Measurements from ENCODE around the gene IFT25.

GRCh38 chr1:53943090-53943489, 2.4 kb downstream of the IFT25 start:
- TF ChIP-seq CTCF (IDR thresholded peaks at IDR 0.05) = no peak
- no peak for TF ChIP-seq POLR2AphosphoS5 (IDR thresholded peaks at IDR 0.05; ENCODE audit: low read depth, low read length)
- TF ChIP-seq, protein P1, sequence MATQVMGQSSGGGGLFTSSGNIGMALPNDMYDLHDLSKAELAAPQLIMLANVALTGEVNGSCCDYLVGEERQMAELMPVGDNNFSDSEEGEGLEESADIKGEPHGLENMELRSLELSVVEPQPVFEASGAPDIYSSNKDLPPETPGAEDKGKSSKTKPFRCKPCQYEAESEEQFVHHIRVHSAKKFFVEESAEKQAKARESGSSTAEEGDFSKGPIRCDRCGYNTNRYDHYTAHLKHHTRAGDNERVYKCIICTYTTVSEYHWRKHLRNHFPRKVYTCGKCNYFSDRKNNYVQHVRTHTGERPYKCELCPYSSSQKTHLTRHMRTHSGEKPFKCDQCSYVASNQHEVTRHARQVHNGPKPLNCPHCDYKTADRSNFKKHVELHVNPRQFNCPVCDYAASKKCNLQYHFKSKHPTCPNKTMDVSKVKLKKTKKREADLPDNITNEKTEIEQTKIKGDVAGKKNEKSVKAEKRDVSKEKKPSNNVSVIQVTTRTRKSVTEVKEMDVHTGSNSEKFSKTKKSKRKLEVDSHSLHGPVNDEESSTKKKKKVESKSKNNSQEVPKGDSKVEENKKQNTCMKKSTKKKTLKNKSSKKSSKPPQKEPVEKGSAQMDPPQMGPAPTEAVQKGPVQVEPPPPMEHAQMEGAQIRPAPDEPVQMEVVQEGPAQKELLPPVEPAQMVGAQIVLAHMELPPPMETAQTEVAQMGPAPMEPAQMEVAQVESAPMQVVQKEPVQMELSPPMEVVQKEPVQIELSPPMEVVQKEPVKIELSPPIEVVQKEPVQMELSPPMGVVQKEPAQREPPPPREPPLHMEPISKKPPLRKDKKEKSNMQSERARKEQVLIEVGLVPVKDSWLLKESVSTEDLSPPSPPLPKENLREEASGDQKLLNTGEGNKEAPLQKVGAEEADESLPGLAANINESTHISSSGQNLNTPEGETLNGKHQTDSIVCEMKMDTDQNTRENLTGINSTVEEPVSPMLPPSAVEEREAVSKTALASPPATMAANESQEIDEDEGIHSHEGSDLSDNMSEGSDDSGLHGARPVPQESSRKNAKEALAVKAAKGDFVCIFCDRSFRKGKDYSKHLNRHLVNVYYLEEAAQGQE (IDR thresholded peaks at IDR 0.05; ENCODE audit: insufficient read depth in 1 of 2, low read depth in 2 of 2, low read length in 1 of 2) = no peak
- TF ChIP-seq SIN3A (IDR thresholded peaks at IDR 0.05; ENCODE audit: borderline replicate concordance, insufficient read depth, low read depth, low read length) = no peak
- no peak for TF ChIP-seq TCF7L2 (IDR thresholded peaks at IDR 0.05; ENCODE audit: low read depth, low read length)

Measured in Panc1 (cell line).